ENCODE data around the gene KLHL30.

Gene KLHL30

DNA sequence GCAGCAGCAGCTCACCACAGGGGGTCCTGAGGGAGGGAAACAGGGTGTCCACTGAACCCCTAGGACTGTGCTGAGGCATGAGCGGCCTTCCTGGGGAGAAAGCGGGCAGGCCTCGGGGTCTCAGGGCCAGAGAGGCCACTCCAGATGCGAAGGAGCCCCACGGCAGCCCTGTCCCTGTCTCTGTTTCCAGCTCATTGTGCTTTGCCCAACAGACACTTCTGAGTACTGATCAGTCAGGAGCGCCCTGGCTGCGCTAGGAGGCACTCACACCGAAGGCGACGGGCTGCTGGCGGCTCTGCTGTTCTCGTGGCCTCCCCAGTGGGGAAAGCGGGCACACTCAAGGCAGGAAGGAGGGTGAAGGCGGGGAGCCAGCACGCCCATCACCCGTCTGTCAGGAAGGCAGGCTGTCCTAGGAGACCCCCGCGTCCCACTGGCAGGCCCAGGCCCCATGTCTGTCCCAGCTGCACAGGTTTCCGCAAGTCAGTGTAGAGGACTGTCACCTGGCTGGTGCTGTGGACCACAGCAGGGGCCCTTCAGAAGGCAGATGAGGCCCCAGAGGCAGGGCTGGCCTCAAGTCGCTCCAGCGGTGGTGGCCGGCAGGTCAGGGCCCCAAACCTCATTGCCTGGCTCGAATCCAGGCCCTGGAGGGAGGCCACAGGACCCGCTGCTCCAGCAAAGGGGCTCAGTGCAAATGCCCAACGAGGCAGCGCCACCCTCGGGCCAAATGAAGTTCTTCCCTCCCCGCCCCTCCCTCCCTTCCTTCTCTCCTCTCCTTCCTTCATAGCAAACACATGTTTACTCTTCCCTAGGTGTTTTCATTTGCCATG, 31.6 kb upstream of the KLHL30 start:
- Histone ChIP-seq H3K27me3 (ENCODE audit: insufficient read depth, low read length) (no peaks in the 10 kb centered on the region; the same call in 1 of the 2 replicates), H3K27ac (ENCODE audit: low read depth, low read length, poor library complexity, severe bottlenecking) (no peak overlapping the region), H3K36me3 (ENCODE audit: insufficient read depth, low read length) (no peaks in the 10 kb centered on the region; the same call in 1 of the 2 replicates), H3K4me2 (ENCODE audit: low read length) (peak overlapping the region; percentile 70), H3K4me1 (ENCODE audit: insufficient read depth, low read length, severe bottlenecking) (peaks cover 32% of the 10 kb centered on the region), H3K9ac (ENCODE audit: low read length) (peak overlapping the region; percentile 38; the same call in 1 of the 2 replicates), H3K4me3 (ENCODE audit: low read depth, low read length, poor library complexity, severe bottlenecking) (peak overlapping the region; percentile 51), H4K20me1 (ENCODE audit: insufficient read depth, low read length) (no peaks in the 10 kb centered on the region), H3K9me2 (ENCODE audit: low read depth, low read length) (no peaks in the 10 kb centered on the region), H3K9me3 (ENCODE audit: low read length) (peaks cover 3% of the 10 kb centered on the region; the same call in 1 of the 2 replicates), H3F3A (ENCODE audit: insufficient read depth, low read length) (no peaks in the 10 kb centered on the region), H3K79me2 (ENCODE audit: insufficient read depth, low read length) (no peaks in the 10 kb centered on the region), H2AFZ (ENCODE audit: low read length) (no peak overlapping the region)
- TF ChIP-seq, protein P1, sequence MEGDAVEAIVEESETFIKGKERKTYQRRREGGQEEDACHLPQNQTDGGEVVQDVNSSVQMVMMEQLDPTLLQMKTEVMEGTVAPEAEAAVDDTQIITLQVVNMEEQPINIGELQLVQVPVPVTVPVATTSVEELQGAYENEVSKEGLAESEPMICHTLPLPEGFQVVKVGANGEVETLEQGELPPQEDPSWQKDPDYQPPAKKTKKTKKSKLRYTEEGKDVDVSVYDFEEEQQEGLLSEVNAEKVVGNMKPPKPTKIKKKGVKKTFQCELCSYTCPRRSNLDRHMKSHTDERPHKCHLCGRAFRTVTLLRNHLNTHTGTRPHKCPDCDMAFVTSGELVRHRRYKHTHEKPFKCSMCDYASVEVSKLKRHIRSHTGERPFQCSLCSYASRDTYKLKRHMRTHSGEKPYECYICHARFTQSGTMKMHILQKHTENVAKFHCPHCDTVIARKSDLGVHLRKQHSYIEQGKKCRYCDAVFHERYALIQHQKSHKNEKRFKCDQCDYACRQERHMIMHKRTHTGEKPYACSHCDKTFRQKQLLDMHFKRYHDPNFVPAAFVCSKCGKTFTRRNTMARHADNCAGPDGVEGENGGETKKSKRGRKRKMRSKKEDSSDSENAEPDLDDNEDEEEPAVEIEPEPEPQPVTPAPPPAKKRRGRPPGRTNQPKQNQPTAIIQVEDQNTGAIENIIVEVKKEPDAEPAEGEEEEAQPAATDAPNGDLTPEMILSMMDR (IDR thresholded peaks at IDR 0.05; ENCODE audit: low read length): peak; percentile 44
- TF ChIP-seq EZH2 (IDR thresholded peaks at IDR 0.05; ENCODE audit: borderline replicate concordance, low read length): no peak

GRCh38 chr2:238107525-238108422, 30.7 kb upstream of the KLHL30 start:
- H3K79me2 ChIP-seq (ENCODE audit: insufficient read depth, low read length): no peaks in the 10 kb centered on the region
- peak overlapping the region; percentile 59 for H3K27ac ChIP-seq (ENCODE audit: low read depth, low read length, poor library complexity, severe bottlenecking)
- H3F3A ChIP-seq (ENCODE audit: insufficient read depth, low read length): no peaks in the 10 kb centered on the region
- peak overlapping the region; percentile 51 for H3K4me3 ChIP-seq (ENCODE audit: low read depth, low read length, poor library complexity, severe bottlenecking)
- no peaks in the 10 kb centered on the region for H3K9me2 ChIP-seq (ENCODE audit: low read depth, low read length)
- peak overlapping the region; percentile 70 for H3K4me2 ChIP-seq (ENCODE audit: low read length)
- peaks cover 32% of the 10 kb centered on the region for H3K4me1 ChIP-seq (ENCODE audit: insufficient read depth, low read length, severe bottlenecking)
- H3K9me3 ChIP-seq (ENCODE audit: low read length): peaks cover 5% of the 10 kb centered on the region; the same call in 1 of the 2 replicates
- H3K9ac ChIP-seq (ENCODE audit: low read length): peak overlapping the region; percentile 38; the same call in 1 of the 2 replicates
- no peaks in the 10 kb centered on the region for H4K20me1 ChIP-seq (ENCODE audit: insufficient read depth, low read length)
- no peaks in the 10 kb centered on the region; the same call in 1 of the 2 replicates for H3K36me3 ChIP-seq (ENCODE audit: insufficient read depth, low read length)
- TF ChIP-seq, protein P1 (IDR thresholded peaks at IDR 0.05; ENCODE audit: low read length): no peak
- TF ChIP-seq EZH2 (IDR thresholded peaks at IDR 0.05; ENCODE audit: borderline replicate concordance, low read length): no peak
- no peak overlapping the region for H2AFZ ChIP-seq (ENCODE audit: low read length)
- H3K27me3 ChIP-seq (ENCODE audit: insufficient read depth, low read length): no peaks in the 10 kb centered on the region; the same call in 1 of the 2 replicates

GRCh38 chr2:238108423-238109183, 29.9 kb upstream of the KLHL30 start:
- Histone ChIP-seq H3F3A (ENCODE audit: insufficient read depth, low read length) (no peaks in the 10 kb centered on the region), H3K79me2 (ENCODE audit: insufficient read depth, low read length) (no peaks in the 10 kb centered on the region), H2AFZ (ENCODE audit: low read length) (no peak overlapping the region), H3K4me1 (ENCODE audit: insufficient read depth, low read length, severe bottlenecking) (peaks cover 32% of the 10 kb centered on the region), H3K4me3 (ENCODE audit: low read depth, low read length, poor library complexity, severe bottlenecking) (peak overlapping the region; percentile 28), H3K27me3 (ENCODE audit: insufficient read depth, low read length) (peaks cover 3% of the 10 kb centered on the region; the same call in 1 of the 2 replicates), H4K20me1 (ENCODE audit: insufficient read depth, low read length) (no peaks in the 10 kb centered on the region), H3K36me3 (ENCODE audit: insufficient read depth, low read length) (no peaks in the 10 kb centered on the region; the same call in 1 of the 2 replicates), H3K9me2 (ENCODE audit: low read depth, low read length) (no peaks in the 10 kb centered on the region), H3K9me3 (ENCODE audit: low read length) (peaks cover 11% of the 10 kb centered on the region; the same call in 1 of the 2 replicates), H3K9ac (ENCODE audit: low read length) (peak overlapping the region; percentile 3; the same call in 1 of the 2 replicates), H3K4me2 (ENCODE audit: low read length) (peak overlapping the region; percentile 70), H3K27ac (ENCODE audit: low read depth, low read length, poor library complexity, severe bottlenecking) (peak overlapping the region; percentile 59)
- TF ChIP-seq, protein P1 (IDR thresholded peaks at IDR 0.05; ENCODE audit: low read length): no peak
- no peak for TF ChIP-seq EZH2 (IDR thresholded peaks at IDR 0.05; ENCODE audit: borderline replicate concordance, low read length)

Data from OCI-LY1 (cell line).